ENCODE results near the gene TRAPPC2B.

GRCh38 chr19:57351867-57352266, 11.5 kb upstream of the TRAPPC2B start:
- TF ChIP-seq CTCF (IDR thresholded peaks at IDR 0.05; ENCODE audit: insufficient read depth, low read length) (no peak), GABPA (IDR thresholded peaks at IDR 0.05; ENCODE audit: low read depth) (no peak), REST (IDR thresholded peaks at IDR 0.05; ENCODE audit: insufficient replicate concordance, low read depth) (no peak)

Data from HL-60 (cell line).